Skeletal muscle satellite cell (primary cell): ENCODE results near the gene FARS2.

Source experiments
- H3K27me3 ChIP-seq: 2 replicates; pipeline ENCODE4 v1.7.0; 2013; ENCODE audit warnings: low read length; ENCODE audit not compliant: control insufficient read depth, insufficient read depth
- H3K36me3 ChIP-seq: 2 replicates; pipeline ENCODE4 v1.7.0; 2013; ENCODE audit warnings: mild to moderate bottlenecking, control low read depth, low read length; ENCODE audit not compliant: insufficient read depth
- H3K4me1 ChIP-seq: 2 replicates; pipeline ENCODE4 v1.7.0; 2013; ENCODE audit warnings: low read length; ENCODE audit not compliant: control insufficient read depth, insufficient read depth
- H3K4me2 ChIP-seq: 2 replicates; pipeline ENCODE4 v1.7.0; 2013; ENCODE audit warnings: mild to moderate bottlenecking, low read length
- H3K4me3 ChIP-seq: 2 replicates; pipeline ENCODE4 v1.7.0; 2013; ENCODE audit warnings: low read length
- H3K9ac ChIP-seq: 2 replicates; pipeline ENCODE4 v1.7.0; 2013; ENCODE audit warnings: mild to moderate bottlenecking, low read depth, low read length, moderate library complexity
- H3K9me3 ChIP-seq: replicated peaks from 2 replicates; pipeline ENCODE4 v1.7.0; 2013; ENCODE audit warnings: mild to moderate bottlenecking, control low read depth, low read length

FARS2 gene

DNA sequence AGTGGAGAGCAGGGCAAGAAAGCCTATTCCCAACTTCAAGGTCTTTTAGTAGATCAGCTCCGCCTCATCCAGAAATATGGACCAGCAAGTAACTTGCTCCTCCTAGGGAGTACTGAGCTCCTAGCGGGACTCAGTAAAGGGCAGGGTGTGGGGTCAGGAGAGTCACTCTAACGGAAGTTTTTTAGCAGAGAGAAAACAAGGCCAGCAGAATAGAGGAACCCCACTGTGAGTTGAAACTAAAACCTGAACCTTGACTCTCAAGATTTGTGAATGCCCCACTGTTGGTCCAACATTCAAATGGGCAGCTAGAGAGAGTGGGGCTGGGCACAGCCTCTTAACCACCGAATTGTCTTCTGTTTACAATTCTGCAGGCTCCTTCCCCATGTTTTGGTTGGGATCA is 244.8 kb downstream of the FARS2 start:
- H3K9me3 ChIP-seq: no peaks in the 10 kb centered on the region

DNA sequence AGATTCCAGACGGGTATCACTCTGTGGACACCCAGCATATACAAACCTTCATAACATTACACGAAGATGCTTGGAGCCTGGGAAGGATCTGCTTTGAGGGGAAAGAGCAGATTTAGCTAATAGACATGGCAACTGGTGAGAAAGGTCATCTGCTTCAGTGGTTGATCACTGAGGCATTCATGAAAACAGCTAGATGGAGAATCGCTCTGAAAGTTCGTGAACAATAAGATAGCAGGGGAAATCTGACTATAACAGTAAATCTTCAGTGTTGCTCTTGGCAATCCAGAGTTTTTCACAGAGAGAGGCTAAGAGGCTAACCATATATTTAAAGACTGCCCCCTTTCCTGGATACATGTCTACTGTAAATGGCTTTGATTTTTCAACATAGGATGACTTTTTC is 245.3 kb downstream of the FARS2 start:
- no peaks in the 10 kb centered on the region for H3K9me3 ChIP-seq
- H3K4me1 ChIP-seq: peaks cover 3% of the 10 kb centered on the region
- no peaks in the 10 kb centered on the region for H3K27me3 ChIP-seq
- H3K9ac ChIP-seq: no peak overlapping the region
- H3K4me2 ChIP-seq: no peak overlapping the region
- H3K4me3 ChIP-seq: no peak overlapping the region
- no peaks in the 10 kb centered on the region for H3K36me3 ChIP-seq

More for the DNA sequence above, 244.8 kb downstream of the FARS2 start:
- peaks cover under 1% of the 10 kb centered on the region for H3K4me1 ChIP-seq
- H3K9ac ChIP-seq: no peak overlapping the region
- no peaks in the 10 kb centered on the region for H3K27me3 ChIP-seq
- no peak overlapping the region for H3K4me2 ChIP-seq
- no peak overlapping the region for H3K4me3 ChIP-seq
- no peaks in the 10 kb centered on the region for H3K36me3 ChIP-seq

DNA sequence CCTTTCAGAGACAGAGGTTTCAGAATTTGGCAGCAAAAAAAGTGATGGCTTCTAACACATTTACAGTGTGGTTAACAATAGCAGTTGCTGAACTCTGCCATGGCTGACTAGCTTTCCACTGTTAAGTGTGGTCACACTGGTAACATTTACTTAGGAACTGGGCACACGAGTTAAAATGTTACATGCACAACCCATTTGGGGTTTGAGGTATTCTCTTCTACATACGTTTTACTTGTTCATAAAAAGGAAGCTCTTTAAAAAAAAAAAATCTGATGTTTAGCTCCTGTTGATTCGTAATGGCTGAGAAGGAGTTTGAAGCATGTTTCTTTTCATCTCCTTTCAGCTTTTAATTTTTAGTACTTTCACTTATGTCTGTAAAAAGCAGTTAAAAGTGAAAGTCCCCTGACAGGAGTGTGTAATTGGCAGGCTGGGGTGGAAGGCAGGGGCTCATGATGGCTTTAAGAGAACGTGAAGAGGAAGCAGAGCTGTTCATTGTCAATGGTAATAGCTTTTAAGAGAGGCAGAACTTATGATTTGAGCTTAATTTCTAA is 245.9 kb downstream of the FARS2 start:
- Histone ChIP-seq H3K9me3 (no peaks in the 10 kb centered on the region), H3K4me3 (no peak overlapping the region), H3K27me3 (no peaks in the 10 kb centered on the region), H3K36me3 (no peaks in the 10 kb centered on the region), H3K9ac (no peak overlapping the region), H3K4me2 (no peak overlapping the region), H3K4me1 (peaks cover 8% of the 10 kb centered on the region)

DNA sequence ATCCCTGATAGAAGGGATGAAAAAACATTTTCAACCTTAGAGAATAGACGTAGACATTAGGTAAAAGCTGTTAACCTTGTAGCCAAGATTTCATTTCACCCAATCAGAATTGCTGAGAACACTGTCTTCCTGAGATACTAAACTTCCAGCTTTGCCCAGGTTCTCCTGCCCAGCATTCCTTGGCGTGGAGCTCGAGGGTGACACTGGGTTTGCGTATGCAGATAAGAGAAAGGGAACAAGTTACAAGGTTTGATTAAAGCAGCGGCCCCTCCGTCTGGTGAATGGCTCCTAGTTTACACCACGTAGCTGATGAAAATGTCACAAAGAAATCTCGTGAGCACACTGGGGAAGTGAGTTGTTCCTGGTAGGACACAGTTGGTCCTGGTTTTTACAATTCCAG is 247.8 kb downstream of the FARS2 start:
- H3K27me3 ChIP-seq: no peaks in the 10 kb centered on the region
- no peaks in the 10 kb centered on the region for H3K9me3 ChIP-seq
- H3K4me3 ChIP-seq: no peak overlapping the region
- H3K4me2 ChIP-seq: no peak overlapping the region
- H3K4me1 ChIP-seq: peaks cover 10% of the 10 kb centered on the region
- H3K36me3 ChIP-seq: no peaks in the 10 kb centered on the region
- H3K9ac ChIP-seq: no peak overlapping the region

DNA sequence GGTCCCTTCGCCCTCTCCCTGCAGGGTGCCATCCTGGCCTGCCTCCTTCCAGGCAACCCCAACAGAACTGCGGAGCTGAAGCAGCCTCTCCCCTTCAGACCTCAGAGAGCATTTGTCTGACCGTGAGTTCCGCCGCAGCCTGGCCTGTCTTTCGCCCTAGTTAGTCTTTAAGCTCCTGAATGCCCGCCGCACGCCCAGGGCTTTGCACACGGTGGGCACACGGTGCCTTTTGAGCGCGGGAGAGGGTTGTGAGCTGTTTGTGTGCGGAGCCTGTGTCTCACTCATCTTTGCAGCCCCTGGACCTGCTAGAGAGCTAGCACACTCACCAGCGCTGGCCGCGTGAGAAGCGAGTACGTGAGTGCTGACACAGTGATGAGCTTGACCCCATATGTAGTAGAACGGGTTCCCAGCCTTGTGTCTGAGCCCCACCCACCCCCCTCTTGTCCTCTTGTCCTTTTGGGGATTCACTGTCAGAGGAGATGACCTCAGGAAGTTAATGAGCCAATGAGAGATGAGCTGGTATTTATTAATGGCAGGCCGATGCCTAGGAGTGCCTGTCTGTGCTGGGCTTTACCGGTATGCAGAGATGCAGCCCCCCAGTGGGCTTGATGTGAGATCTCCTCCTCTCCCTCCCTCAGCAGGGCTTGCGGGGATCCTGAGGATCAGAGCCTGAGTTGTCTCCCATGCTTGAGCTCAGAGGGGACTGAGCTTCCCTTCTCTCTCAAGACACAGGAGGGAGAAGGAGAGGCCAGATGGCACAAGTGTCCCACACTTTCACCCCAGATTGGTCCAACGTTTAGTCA is 249.2 kb downstream of the FARS2 start:
- Histone ChIP-seq H3K4me3 (no peak overlapping the region), H3K4me1 (peaks cover 10% of the 10 kb centered on the region), H3K36me3 (no peaks in the 10 kb centered on the region)

DNA sequence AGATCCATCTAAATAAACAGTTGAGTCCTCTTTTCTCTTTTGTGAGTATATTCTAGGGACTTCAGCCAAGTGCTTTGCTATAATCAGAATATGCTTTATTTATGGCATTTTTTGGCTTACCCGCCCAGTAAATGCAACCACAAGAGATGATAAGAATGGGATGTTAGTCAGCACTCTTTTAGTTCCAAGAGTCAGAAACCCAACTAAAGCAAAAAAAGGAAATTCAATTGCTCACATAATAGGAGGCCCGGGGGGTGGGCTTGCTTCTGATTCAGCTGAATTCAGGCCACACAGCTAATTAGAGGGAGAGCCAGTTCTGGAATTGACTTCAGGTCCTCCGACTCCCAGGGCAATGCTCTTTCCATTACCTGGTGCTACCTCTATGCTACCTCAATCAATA is 250.6 kb downstream of the FARS2 start:
- Histone ChIP-seq H3K9me3 (no peaks in the 10 kb centered on the region), H3K4me1 (peaks cover 10% of the 10 kb centered on the region), H3K27me3 (no peaks in the 10 kb centered on the region), H3K36me3 (no peaks in the 10 kb centered on the region), H3K9ac (no peak overlapping the region), H3K4me2 (no peak overlapping the region), H3K4me3 (no peak overlapping the region)

More for the DNA sequence above, 249.2 kb downstream of the FARS2 start:
- Histone ChIP-seq H3K9ac (no peak overlapping the region), H3K27me3 (no peaks in the 10 kb centered on the region), H3K4me2 (no peak overlapping the region), H3K9me3 (no peaks in the 10 kb centered on the region)

DNA sequence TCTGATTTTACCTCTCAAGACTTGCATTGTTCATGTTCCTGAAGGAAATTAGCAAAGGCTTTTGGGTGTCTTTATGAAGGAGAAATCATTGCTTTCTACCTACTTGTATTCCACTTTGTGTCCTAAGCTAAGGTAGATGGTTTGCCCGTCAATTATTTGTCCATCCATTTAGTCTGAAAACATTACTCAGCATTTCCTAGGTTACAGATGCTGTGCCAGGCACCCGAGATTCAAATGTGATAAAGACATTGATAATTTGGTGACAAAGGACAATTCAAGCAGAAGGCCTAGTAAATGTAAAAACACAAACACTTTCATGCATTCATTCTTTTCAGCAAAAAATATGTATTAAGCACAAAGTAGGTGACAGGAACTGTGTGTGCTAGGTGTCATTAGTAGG is 251.1 kb downstream of the FARS2 start:
- Histone ChIP-seq H3K27me3 (no peaks in the 10 kb centered on the region), H3K9me3 (no peaks in the 10 kb centered on the region), H3K4me1 (peaks cover 10% of the 10 kb centered on the region), H3K36me3 (no peaks in the 10 kb centered on the region), H3K4me3 (no peak overlapping the region), H3K4me2 (no peak overlapping the region), H3K9ac (no peak overlapping the region)

DNA sequence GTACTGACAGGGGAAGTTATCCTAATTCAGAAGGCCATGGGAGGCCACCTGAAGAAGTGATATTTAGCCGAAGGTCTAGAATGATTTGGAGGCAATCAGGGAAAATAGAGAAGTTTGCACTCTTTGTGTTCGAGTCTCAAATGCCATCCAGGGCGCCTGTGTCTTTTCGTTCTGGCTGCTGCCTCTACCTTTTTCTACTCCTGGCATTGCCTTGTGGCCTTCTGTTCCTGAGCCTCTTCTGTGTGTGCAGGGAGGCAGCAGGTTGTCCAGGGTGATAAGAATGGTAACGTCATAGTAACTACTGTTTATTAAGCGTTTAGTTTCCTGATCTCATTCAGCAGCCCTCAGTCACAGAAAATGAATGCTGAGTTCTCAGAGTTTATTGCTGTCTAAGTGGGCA is 252.1 kb downstream of the FARS2 start:
- H3K4me1 ChIP-seq: peaks cover 10% of the 10 kb centered on the region
- no peak overlapping the region for H3K4me2 ChIP-seq
- H3K27me3 ChIP-seq: no peaks in the 10 kb centered on the region
- no peak overlapping the region for H3K4me3 ChIP-seq
- H3K9ac ChIP-seq: no peak overlapping the region
- H3K36me3 ChIP-seq: no peaks in the 10 kb centered on the region
- no peaks in the 10 kb centered on the region for H3K9me3 ChIP-seq

DNA sequence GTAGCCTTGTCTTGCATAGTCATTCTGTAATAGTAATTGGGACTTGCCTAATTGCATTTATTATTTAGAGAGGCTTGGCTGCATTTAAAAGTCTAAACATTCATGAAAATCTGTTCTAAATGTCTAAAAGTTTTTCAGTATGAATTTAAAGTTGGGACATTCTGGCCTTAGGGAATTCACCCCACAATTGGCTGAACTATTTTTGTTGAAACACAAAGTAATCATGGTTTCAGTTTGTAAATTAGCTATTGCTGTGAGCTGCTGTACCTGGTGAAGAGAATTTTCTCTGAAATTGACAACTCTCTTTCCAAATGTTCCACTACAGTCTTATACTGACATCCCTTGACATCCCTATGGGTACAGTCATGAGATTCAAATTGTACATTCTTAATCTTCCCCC is 253.0 kb downstream of the FARS2 start:
- no peaks in the 10 kb centered on the region for H3K9me3 ChIP-seq
- H3K4me1 ChIP-seq: peaks cover 10% of the 10 kb centered on the region
- H3K36me3 ChIP-seq: no peaks in the 10 kb centered on the region
- H3K4me2 ChIP-seq: no peak overlapping the region
- H3K4me3 ChIP-seq: no peak overlapping the region
- no peak overlapping the region for H3K9ac ChIP-seq
- H3K27me3 ChIP-seq: no peaks in the 10 kb centered on the region

DNA sequence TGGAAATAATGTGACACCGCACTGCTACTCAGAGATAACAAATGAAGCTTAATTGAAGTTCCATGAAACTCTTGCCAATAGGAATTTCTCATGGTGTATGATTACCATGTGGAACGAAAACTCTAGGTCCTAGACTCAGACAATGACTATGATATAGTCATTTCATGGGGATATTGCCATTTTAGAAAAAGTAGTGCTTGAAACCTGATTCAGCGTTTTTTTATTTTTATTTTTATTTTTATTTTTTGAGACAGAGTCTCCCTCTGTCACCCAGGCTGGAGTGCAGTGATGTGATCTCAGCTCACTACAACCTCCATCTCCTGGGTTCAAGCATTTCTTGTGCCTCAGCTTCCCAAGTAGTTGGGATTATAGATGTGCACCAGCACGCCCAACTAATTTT is 253.9 kb downstream of the FARS2 start:
- Histone ChIP-seq H3K9me3 (no peaks in the 10 kb centered on the region), H3K9ac (no peak overlapping the region), H3K4me3 (no peak overlapping the region), H3K36me3 (no peaks in the 10 kb centered on the region), H3K4me2 (no peak overlapping the region), H3K27me3 (no peaks in the 10 kb centered on the region), H3K4me1 (peaks cover 10% of the 10 kb centered on the region)

DNA sequence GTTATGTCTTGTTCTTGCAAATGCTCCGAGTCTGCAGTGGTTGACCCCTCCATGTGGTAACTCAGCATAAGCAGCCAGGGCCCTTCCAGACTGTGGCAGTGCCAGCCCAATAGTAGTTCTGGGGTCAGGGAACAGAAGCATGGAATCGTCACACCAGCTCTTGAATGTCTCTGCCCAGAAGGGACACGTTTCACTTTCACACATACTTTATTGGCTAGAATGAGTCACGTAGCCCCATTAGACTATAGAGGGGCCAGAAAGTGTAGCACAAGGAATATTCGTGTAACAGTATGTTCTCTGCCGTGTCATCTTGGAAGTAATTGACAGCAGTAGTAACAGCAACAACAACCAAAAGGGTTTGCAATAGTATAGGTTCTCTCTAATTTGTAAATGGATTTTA is 254.7 kb downstream of the FARS2 start:
- no peak overlapping the region for H3K4me2 ChIP-seq
- H3K9me3 ChIP-seq: no peaks in the 10 kb centered on the region
- no peaks in the 10 kb centered on the region for H3K27me3 ChIP-seq
- no peak overlapping the region for H3K9ac ChIP-seq
- no peak overlapping the region for H3K4me3 ChIP-seq
- H3K36me3 ChIP-seq: no peaks in the 10 kb centered on the region
- H3K4me1 ChIP-seq: peaks cover 10% of the 10 kb centered on the region

DNA sequence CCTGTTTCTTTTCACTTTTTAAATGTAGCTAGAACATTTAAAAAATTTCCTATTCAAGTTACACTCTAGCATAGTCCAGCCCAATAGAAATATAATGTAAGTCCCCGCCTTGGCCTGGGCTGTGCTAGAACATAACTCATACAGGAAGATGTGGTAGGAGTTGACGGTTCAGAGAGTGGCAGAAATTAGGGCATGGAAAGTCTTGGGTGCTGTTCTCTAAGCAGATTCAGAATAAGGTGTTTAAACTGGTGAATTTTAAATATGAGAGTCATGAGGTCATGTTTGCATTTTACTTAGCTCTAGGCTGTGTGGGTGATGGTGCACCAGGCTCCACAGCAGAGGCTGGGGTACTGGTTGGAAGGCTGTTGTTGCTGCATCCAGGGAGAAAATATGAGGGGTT is 256.5 kb downstream of the FARS2 start:
- Histone ChIP-seq H3K4me2 (no peak overlapping the region), H3K4me3 (no peak overlapping the region), H3K9ac (no peak overlapping the region), H3K36me3 (no peaks in the 10 kb centered on the region), H3K9me3 (no peaks in the 10 kb centered on the region), H3K4me1 (no peaks in the 10 kb centered on the region), H3K27me3 (no peaks in the 10 kb centered on the region)
